Measurements from ENCODE around the gene SETBP1.

DNA sequence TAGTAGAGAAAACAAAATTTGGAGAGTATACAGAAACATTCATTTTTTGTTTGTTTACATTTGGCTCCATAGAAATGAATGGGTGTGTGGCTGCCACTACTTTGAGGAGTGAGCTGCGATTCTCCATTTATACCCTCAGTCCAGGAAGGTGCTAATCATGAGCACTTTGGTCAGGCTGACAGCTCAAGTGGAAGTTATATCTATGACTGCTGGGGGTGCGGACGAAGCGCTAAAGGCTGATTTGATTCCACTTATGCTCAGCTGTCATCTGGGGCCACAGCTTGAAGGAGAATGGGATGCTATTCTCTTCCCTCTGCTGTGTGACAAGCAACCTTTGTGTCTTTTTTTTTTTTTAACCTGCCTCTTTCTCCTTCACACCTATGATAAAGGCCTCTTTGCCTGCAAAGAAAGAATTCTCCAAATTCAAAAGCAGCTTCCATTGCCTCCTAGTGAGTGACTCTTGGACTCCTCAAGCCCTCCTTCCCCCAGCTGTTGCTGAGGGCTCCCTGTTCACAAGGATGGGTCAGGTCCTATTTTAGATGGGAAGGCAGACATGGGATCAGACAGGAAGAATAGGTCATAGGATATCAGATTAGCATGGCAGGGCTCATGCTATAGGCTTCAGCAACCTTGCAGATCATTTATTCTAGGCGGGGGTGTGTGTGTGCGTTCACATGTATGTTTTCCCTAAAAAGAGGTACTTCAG, 201.6 kb downstream of the SETBP1 start:
- TF ChIP-seq, protein P1, sequence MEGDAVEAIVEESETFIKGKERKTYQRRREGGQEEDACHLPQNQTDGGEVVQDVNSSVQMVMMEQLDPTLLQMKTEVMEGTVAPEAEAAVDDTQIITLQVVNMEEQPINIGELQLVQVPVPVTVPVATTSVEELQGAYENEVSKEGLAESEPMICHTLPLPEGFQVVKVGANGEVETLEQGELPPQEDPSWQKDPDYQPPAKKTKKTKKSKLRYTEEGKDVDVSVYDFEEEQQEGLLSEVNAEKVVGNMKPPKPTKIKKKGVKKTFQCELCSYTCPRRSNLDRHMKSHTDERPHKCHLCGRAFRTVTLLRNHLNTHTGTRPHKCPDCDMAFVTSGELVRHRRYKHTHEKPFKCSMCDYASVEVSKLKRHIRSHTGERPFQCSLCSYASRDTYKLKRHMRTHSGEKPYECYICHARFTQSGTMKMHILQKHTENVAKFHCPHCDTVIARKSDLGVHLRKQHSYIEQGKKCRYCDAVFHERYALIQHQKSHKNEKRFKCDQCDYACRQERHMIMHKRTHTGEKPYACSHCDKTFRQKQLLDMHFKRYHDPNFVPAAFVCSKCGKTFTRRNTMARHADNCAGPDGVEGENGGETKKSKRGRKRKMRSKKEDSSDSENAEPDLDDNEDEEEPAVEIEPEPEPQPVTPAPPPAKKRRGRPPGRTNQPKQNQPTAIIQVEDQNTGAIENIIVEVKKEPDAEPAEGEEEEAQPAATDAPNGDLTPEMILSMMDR (IDR thresholded peaks at IDR 0.05; ENCODE audit: low read depth, low read length), result no peak
- TF ChIP-seq, protein P2, sequence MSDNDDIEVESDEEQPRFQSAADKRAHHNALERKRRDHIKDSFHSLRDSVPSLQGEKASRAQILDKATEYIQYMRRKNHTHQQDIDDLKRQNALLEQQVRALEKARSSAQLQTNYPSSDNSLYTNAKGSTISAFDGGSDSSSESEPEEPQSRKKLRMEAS (IDR thresholded peaks at IDR 0.05; ENCODE audit: low read depth, low read length), result no peak
- TF ChIP-seq MYC (IDR thresholded peaks at IDR 0.05; ENCODE audit: low read depth, low read length) (no peak), POLR2A (IDR thresholded peaks at IDR 0.05; ENCODE audit: extremely low read depth, insufficient read length) (no peak)

Measured in NB4 (cell line).